ENCODE data around the gene PPP1R12A. TPM values are rescaled to one million over a fixed set of nuclear protein-coding genes. Genes with fewer than 3 reads are reported as not detected.

PPP1R12A gene
- total RNA-seq, 1 donor from 2014 or later, result 91.3 TPM

DNA sequence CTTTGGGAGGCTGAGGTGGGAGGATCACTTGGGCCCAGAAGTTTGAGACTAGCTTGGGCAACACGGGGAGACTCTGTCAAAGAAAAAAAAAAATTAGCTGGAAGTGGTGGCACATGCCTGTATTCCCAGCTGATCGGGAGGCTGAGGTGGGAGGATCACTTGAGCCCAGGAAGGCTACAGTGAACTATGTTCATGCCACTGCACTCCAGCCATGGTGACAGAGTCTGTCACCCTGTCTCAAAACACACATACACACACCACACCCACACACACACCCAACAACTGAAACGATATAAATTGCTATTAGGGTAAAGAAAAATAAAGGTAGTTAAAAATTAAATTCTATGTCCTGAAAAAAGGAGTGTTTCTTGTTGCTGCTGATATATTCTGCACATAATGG, 7.9 kb downstream of the PPP1R12A start:
- Histone ChIP-seq H3K9ac (ENCODE audit: low read depth in 1 of 3, low read length in 3 of 3) (no peak overlapping the region), H3K9me3 (ENCODE audit: control insufficient read depth in 3 of 3, low read length in 3 of 3) (no peaks in the 10 kb centered on the region), H3K36me3 (ENCODE audit: control insufficient read depth in 3 of 3, insufficient read depth in 3 of 3, low read length in 3 of 3) (no peaks in the 10 kb centered on the region), H3K4me1 (ENCODE audit: control insufficient read depth in 3 of 3, insufficient read depth in 3 of 3, low read length in 3 of 3) (peaks cover 3 to 6% (median 3%) of the 10 kb centered on the region in 3 donors), H3K4me3 (ENCODE audit: low read length in 3 of 3) (no peak overlapping the region), H3K27me3 (ENCODE audit: control insufficient read depth in 3 of 3, insufficient read depth in 3 of 3, low read length in 3 of 3) (no peaks in the 10 kb centered on the region), H3K27ac (ENCODE audit: low read depth, low read length) (no peak overlapping the region)

DNA sequence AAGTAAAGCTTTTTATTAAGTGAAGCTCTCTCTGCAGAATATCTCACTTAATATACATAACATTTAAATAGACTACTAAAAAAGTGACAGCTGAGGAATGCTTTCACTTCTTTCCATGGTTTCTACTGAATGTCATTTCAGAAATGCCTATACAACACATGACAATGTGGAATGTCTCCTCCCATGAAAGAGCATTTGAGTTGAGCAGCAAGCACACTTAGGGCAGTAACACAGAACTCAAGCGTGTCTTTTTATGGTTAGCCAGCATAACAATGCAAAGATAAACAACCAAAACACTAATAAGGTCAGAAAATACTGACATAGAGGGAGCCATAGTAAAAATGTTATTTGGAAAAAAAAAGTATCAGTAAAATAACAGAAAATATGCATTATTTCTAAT, 9.4 kb downstream of the PPP1R12A start:
- Histone ChIP-seq H3K27me3 (ENCODE audit: control insufficient read depth in 3 of 3, insufficient read depth in 3 of 3, low read length in 3 of 3) (no peaks in the 10 kb centered on the region), H3K9me3 (ENCODE audit: control insufficient read depth in 3 of 3, low read length in 3 of 3) (no peaks in the 10 kb centered on the region), H3K9ac (ENCODE audit: low read depth in 1 of 3, low read length in 3 of 3) (no peak overlapping the region), H3K36me3 (ENCODE audit: control insufficient read depth in 3 of 3, insufficient read depth in 3 of 3, low read length in 3 of 3) (no peaks in the 10 kb centered on the region), H3K27ac (ENCODE audit: low read depth, low read length) (no peak overlapping the region), H3K4me1 (ENCODE audit: control insufficient read depth in 3 of 3, insufficient read depth in 3 of 3, low read length in 3 of 3) (peaks cover 4 to 8% (median 7%) of the 10 kb centered on the region in 3 donors), H3K4me3 (ENCODE audit: low read length in 3 of 3) (no peak overlapping the region)

DNA sequence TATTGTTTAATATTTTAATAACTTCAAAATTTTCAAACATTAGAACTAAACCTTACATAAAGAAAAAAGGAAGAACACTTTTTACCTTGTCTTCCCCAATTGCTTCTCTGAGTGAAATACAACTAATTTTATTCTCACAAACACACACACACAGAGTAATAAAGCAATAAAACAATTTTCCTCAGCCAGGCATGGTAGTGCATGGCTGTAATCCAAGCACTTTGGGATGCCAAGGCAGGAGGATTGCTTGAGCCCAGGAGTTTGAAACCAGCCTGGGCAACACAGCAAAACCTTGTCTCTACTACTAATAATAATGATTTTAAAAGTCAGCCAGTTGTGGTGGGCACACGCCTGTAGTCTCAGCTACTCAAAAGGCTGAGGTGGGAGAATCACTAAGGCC, 13.1 kb downstream of the PPP1R12A start:
- Histone ChIP-seq H3K27ac (ENCODE audit: low read depth, low read length) (no peak overlapping the region), H3K36me3 (ENCODE audit: control insufficient read depth in 3 of 3, insufficient read depth in 3 of 3, low read length in 3 of 3) (no peaks in the 10 kb centered on the region), H3K4me3 (ENCODE audit: low read length in 3 of 3) (no peak overlapping the region), H3K9me3 (ENCODE audit: control insufficient read depth in 3 of 3, low read length in 3 of 3) (no peaks in the 10 kb centered on the region), H3K4me1 (ENCODE audit: control insufficient read depth in 3 of 3, insufficient read depth in 3 of 3, low read length in 3 of 3) (peaks cover 6 to 8% (median 8%) of the 10 kb centered on the region in 3 donors), H3K9ac (ENCODE audit: low read depth in 1 of 3, low read length in 3 of 3) (no peak overlapping the region), H3K27me3 (ENCODE audit: control insufficient read depth in 3 of 3, insufficient read depth in 3 of 3, low read length in 3 of 3) (no peaks in the 10 kb centered on the region)

DNA sequence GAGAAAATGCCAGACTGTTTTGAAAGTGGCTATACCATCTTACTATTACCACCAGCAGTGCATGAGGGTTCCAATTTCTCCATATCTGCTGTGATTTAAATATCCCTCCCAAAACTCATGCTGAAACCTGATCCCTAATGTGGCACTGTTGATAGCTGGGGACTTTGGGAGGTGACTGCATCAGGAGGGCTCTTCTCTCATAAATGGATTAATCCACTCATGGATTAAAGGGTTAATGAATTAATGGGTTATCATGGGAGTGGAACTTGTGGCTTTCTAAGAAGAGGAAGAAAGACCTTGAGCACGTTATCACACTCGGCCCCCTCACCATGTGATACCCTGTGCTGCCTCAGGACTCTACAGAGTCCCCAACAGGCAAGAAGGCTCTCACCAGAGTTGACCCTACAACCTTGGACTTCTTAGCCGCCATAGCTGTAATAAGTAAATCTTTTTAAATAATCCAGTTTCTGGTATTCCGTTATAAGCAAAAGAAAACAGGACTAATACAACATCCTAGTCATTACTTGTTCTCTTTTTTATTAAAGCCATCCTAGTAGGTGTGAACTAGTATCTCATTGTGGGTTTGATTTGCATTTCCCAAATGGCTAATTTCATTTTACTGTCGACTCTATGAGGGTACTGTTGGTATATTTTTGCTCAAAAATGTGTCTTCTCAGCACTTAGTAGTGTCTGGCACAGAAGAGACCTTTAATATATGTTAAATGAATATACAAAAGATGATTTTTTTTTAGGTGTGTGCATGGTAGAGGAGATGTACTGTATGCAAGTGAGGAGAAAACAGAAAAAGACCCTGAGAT, 14.3 kb downstream of the PPP1R12A start:
- Histone ChIP-seq H3K9ac (ENCODE audit: low read depth in 1 of 3, low read length in 3 of 3) (no peak overlapping the region), H3K36me3 (ENCODE audit: control insufficient read depth in 3 of 3, insufficient read depth in 3 of 3, low read length in 3 of 3) (no peaks in the 10 kb centered on the region), H3K4me1 (ENCODE audit: control insufficient read depth in 3 of 3, insufficient read depth in 3 of 3, low read length in 3 of 3) (peaks cover 6 to 8% (median 7%) of the 10 kb centered on the region in 3 donors), H3K9me3 (ENCODE audit: control insufficient read depth in 3 of 3, low read length in 3 of 3) (no peaks in the 10 kb centered on the region), H3K27ac (ENCODE audit: low read depth, low read length) (no peak overlapping the region), H3K4me3 (ENCODE audit: low read length in 3 of 3) (no peak overlapping the region), H3K27me3 (ENCODE audit: control insufficient read depth in 3 of 3, insufficient read depth in 3 of 3, low read length in 3 of 3) (no peaks in the 10 kb centered on the region)

DNA sequence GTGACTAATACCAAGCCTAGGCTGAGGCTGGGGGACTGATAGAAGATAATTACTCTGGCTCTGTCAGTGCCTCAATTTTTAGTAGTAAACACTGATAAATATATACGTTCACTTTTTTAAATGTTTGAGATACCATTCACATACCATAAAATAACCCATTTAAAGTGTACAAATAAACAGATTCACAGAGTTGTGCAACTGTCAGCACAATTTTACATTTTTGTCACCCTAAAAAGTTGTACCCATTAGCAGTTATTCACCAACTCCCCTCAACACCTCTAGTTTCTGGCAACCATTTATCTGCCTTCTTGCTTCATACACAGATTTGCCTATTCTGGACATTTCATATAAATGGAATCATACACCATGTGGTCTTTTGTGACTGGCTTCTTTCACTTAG, 15.1 kb downstream of the PPP1R12A start:
- H3K27ac ChIP-seq (ENCODE audit: low read depth, low read length), result no peak overlapping the region
- no peak overlapping the region for H3K4me3 ChIP-seq (ENCODE audit: low read length in 3 of 3)
- H3K9ac ChIP-seq (ENCODE audit: low read depth in 1 of 3, low read length in 3 of 3), result no peak overlapping the region
- no peaks in the 10 kb centered on the region for H3K36me3 ChIP-seq (ENCODE audit: control insufficient read depth in 3 of 3, insufficient read depth in 3 of 3, low read length in 3 of 3)
- H3K4me1 ChIP-seq (ENCODE audit: control insufficient read depth in 3 of 3, insufficient read depth in 3 of 3, low read length in 3 of 3), result peaks cover 3 to 8% (median 6%) of the 10 kb centered on the region in 3 donors
- H3K27me3 ChIP-seq (ENCODE audit: control insufficient read depth in 3 of 3, insufficient read depth in 3 of 3, low read length in 3 of 3), result no peaks in the 10 kb centered on the region
- H3K9me3 ChIP-seq (ENCODE audit: control insufficient read depth in 3 of 3, low read length in 3 of 3), result no peaks in the 10 kb centered on the region

DNA sequence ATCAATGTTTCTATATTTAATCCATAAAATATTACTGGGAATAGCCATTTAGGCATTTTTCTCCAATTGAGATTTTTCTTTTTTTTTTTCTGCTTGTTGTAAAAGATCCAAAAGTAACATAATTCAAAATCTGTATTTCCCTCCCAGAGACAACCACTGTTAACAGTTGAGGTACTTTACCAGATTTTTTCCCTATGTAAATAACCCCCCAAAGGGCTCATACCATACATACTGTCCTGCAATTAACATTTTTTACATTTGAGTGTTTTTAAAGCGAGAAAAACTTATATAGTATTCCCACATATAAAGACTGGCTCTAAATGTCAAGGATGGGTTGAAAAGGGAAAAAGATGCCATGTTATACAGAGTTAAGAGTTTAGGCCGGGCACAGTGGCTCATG, 18.1 kb downstream of the PPP1R12A start:
- H3K9me3 ChIP-seq (ENCODE audit: control insufficient read depth in 3 of 3, low read length in 3 of 3), result no peaks in the 10 kb centered on the region
- no peak overlapping the region for H3K9ac ChIP-seq (ENCODE audit: low read depth in 1 of 3, low read length in 3 of 3)
- no peak overlapping the region for H3K27ac ChIP-seq (ENCODE audit: low read depth, low read length)
- no peaks in the 10 kb centered on the region for H3K36me3 ChIP-seq (ENCODE audit: control insufficient read depth in 3 of 3, insufficient read depth in 3 of 3, low read length in 3 of 3)
- H3K4me1 ChIP-seq (ENCODE audit: control insufficient read depth in 3 of 3, insufficient read depth in 3 of 3, low read length in 3 of 3), result peaks cover 1 to 8% (median 4%) of the 10 kb centered on the region in 3 donors
- H3K4me3 ChIP-seq (ENCODE audit: low read length in 3 of 3), result no peak overlapping the region
- no peaks in the 10 kb centered on the region for H3K27me3 ChIP-seq (ENCODE audit: control insufficient read depth in 3 of 3, insufficient read depth in 3 of 3, low read length in 3 of 3)

DNA sequence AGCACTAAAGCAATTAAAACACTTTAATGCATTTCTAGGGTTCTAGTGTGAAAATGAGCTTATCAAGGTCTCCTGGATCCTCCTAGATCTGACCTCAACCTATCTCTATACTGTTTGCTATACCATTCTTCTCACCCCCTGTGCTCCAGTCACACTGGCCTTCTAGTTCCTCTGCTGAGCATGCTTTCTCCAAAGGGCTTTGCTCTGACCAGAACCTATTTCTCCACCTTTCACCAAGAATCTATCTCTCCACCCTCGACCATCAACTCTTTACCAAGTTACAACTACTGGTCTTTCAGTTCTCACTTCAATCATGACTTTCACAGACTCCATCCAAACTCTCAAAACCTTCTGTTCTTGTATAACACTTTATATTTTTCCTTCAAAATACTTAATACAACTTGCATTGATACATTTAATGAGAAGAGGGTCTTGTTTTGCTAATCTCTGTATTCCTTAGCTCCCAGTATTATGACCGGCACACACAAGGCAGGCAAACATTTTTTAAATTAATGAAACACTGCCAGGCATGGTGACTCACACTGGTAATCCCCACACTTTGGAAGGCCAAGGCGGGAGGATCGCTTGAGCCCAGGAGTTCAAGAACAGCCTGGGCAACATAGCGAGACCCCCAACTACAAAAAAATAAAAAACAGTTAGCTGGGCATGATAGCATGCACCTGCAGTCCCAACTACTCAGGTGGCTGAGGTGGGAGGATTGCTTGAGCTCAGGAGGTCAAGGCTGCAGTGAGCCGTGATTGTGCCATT, 22.8 kb downstream of the PPP1R12A start:
- no peak overlapping the region for H3K27ac ChIP-seq (ENCODE audit: low read depth, low read length)
- no peak overlapping the region for H3K4me3 ChIP-seq (ENCODE audit: low read length in 3 of 3)
- no peaks in the 10 kb centered on the region for H3K9me3 ChIP-seq (ENCODE audit: control insufficient read depth in 3 of 3, low read length in 3 of 3)
- peaks cover 0 to 3% (median 0%) of the 10 kb centered on the region in 3 donors for H3K4me1 ChIP-seq (ENCODE audit: control insufficient read depth in 3 of 3, insufficient read depth in 3 of 3, low read length in 3 of 3)
- no peaks in the 10 kb centered on the region for H3K27me3 ChIP-seq (ENCODE audit: control insufficient read depth in 3 of 3, insufficient read depth in 3 of 3, low read length in 3 of 3)
- no peak overlapping the region for H3K9ac ChIP-seq (ENCODE audit: low read depth in 1 of 3, low read length in 3 of 3)
- no peaks in the 10 kb centered on the region for H3K36me3 ChIP-seq (ENCODE audit: control insufficient read depth in 3 of 3, insufficient read depth in 3 of 3, low read length in 3 of 3)

DNA sequence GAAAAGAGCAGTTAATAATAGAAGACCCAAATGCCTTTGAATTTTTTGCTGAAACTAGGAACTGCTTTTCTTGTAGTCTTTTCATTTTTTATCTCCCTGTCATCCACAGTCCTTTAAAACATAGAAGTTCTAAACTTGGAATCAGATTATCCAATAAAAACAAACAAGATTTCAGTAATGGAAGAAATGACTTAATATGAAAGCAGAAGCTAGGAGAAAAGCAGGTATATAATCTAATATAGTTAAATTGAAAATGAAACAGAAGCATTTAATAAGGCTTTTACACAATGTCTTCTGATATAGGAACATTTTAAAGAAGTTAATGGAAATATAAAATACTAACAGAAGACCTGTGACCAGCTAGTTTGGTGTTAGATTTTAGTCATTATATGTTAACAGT, 26.5 kb downstream of the PPP1R12A start:
- H3K27ac ChIP-seq (ENCODE audit: low read depth, low read length), result no peak overlapping the region
- no peaks in the 10 kb centered on the region for H3K4me1 ChIP-seq (ENCODE audit: control insufficient read depth in 3 of 3, insufficient read depth in 3 of 3, low read length in 3 of 3)
- no peaks in the 10 kb centered on the region for H3K27me3 ChIP-seq (ENCODE audit: control insufficient read depth in 3 of 3, insufficient read depth in 3 of 3, low read length in 3 of 3)

DNA sequence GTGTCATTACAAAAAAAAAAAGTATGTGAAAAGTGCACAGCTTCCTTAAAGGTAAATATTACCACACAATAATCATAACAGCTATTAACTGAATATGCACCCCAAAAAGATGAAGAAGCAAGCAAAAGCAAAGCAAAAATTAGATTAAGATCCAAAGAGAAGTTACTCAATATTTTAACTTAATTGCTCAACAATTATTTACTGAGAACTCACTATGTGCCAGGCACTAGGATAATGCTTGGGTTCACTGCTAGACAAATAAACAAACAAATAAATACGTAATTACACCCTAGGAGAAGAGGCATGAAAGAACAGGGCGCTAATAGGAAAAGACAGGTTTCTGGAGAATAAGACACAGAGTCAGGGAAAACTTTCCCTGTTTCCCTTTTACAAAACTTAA, 33.4 kb downstream of the PPP1R12A start:
- Histone ChIP-seq H3K27me3 (ENCODE audit: control insufficient read depth in 3 of 3, insufficient read depth in 3 of 3, low read length in 3 of 3) (no peaks in the 10 kb centered on the region), H3K36me3 (ENCODE audit: control insufficient read depth in 3 of 3, insufficient read depth in 3 of 3, low read length in 3 of 3) (no peaks in the 10 kb centered on the region), H3K9ac (ENCODE audit: low read depth in 1 of 3, low read length in 3 of 3) (no peak overlapping the region), H3K4me1 (ENCODE audit: control insufficient read depth in 3 of 3, insufficient read depth in 3 of 3, low read length in 3 of 3) (peaks cover 0 to 3% (median 0%) of the 10 kb centered on the region in 3 donors), H3K27ac (ENCODE audit: low read depth, low read length) (no peak overlapping the region), H3K9me3 (ENCODE audit: control insufficient read depth in 3 of 3, low read length in 3 of 3) (no peaks in the 10 kb centered on the region), H3K4me3 (ENCODE audit: low read length in 3 of 3) (no peak overlapping the region)

More for the DNA sequence above, 26.5 kb downstream of the PPP1R12A start:
- no peak overlapping the region for H3K4me3 ChIP-seq (ENCODE audit: low read length in 3 of 3)
- no peaks in the 10 kb centered on the region for H3K9me3 ChIP-seq (ENCODE audit: control insufficient read depth in 3 of 3, low read length in 3 of 3)
- no peaks in the 10 kb centered on the region for H3K36me3 ChIP-seq (ENCODE audit: control insufficient read depth in 3 of 3, insufficient read depth in 3 of 3, low read length in 3 of 3)
- no peak overlapping the region for H3K9ac ChIP-seq (ENCODE audit: low read depth in 1 of 3, low read length in 3 of 3)

DNA sequence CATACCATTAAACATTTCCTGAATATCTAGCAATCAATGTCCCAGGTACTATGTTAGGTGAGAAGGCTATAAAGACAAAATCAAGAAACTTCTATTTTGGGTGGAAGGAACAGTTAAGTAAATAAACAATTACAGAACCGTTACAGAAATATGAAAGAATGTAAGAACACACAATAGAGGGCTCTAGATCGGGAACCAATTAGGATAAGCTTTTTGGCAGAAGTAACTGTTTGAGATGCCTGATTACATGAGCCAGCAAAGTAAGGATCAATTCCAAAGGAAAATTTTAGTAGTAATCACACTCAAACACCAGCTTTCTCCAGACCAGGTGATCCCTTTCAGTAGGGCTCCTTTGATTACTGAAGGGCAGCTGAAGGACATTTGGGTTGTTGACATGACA, 33.9 kb downstream of the PPP1R12A start:
- Histone ChIP-seq H3K4me1 (ENCODE audit: control insufficient read depth in 3 of 3, insufficient read depth in 3 of 3, low read length in 3 of 3) (peaks cover 0 to 7% (median 0%) of the 10 kb centered on the region in 3 donors), H3K4me3 (ENCODE audit: low read length in 3 of 3) (no peak overlapping the region), H3K9ac (ENCODE audit: low read depth in 1 of 3, low read length in 3 of 3) (no peak overlapping the region)

More for the DNA sequence above, 33.9 kb downstream of the PPP1R12A start:
- no peak overlapping the region for H3K27ac ChIP-seq (ENCODE audit: low read depth, low read length)
- H3K9me3 ChIP-seq (ENCODE audit: control insufficient read depth in 3 of 3, low read length in 3 of 3), result no peaks in the 10 kb centered on the region
- H3K36me3 ChIP-seq (ENCODE audit: control insufficient read depth in 3 of 3, insufficient read depth in 3 of 3, low read length in 3 of 3), result no peaks in the 10 kb centered on the region
- H3K27me3 ChIP-seq (ENCODE audit: control insufficient read depth in 3 of 3, insufficient read depth in 3 of 3, low read length in 3 of 3), result no peaks in the 10 kb centered on the region

All from skeletal muscle tissue (tissue), 4 donors.